Spinal cord (tissue), 10 donors: ENCODE results near the gene ENTHD1. TPM values are rescaled to one million over a fixed set of nuclear protein-coding genes. Genes with fewer than 3 reads are reported as not detected.

Source experiments
- DNase-seq, 6 donors: peaks; one replicate each; pipeline versions ENCODE4 v3.0.0 to v3.0.0-alpha.2; 2013 to 2015; ENCODE audit warnings: low spot score in 6 of 6, low read depth in 4 of 6
- H3K27ac ChIP-seq: one replicate; pipeline ENCODE4 v1.5.1; 2013; ENCODE audit warnings: low read depth, low read length, control low read depth
- H3K27me3 ChIP-seq: one replicate; pipeline ENCODE4 v1.6.1; 2013; ENCODE audit warnings: low read length; ENCODE audit not compliant: control insufficient read depth, insufficient read depth
- H3K36me3 ChIP-seq: one replicate; pipeline ENCODE4 v1.6.1; 2013; ENCODE audit warnings: low read length; ENCODE audit not compliant: control insufficient read depth, insufficient read depth
- H3K4me1 ChIP-seq: one replicate; pipeline ENCODE4 v1.6.1; 2013; ENCODE audit warnings: low read length; ENCODE audit not compliant: control insufficient read depth, insufficient read depth
- H3K4me3 ChIP-seq: one replicate; pipeline ENCODE4 v1.5.1; 2013; ENCODE audit warnings: low read depth, low read length, control low read depth
- H3K9me3 ChIP-seq: one replicate; pipeline ENCODE4 v1.6.1; 2013; ENCODE audit warnings: low read length; ENCODE audit not compliant: control insufficient read depth, insufficient read depth
- WGBS: methylation state at CpG from one replicate; pipeline ENCODE4 v1.1.5; 2013; ENCODE audit warnings: missing lambda C conversion rate; ENCODE audit not compliant: insufficient coverage; 5-methylcytosine and 5-hydroxymethylcytosine counted together
- polyA plus RNA-seq, 2 donors: library from polyadenylated mRNA; unstranded; fragments of 120-200 nt; gene quantifications; one replicate each; pipeline ENCODE4 v1.2.1, GENCODE V29; 2013; ENCODE audit not compliant: insufficient read length in 2 of 2
- total RNA-seq, 2 donors: library from RNA; depleted of rRNA in 1 of 2; stranded (reverse); fragments of 120-200 nt in 1 of 2; fragments of >200 nt in 1 of 2; gene quantifications; one replicate each; pipeline versions ENCODE4 v1.2.3 to v1.2.4, GENCODE V29; 2013 to 2014
- donor health status: healthy.

ENTHD1 gene
- total and polyA plus RNA-seq, 4 donors: 0.10 TPM; not detected in 3

- 19% methylated on average over 2 of the region's 4 CpGs for WGBS
Measured at GRCh38 chr22:39915295-39915726, 21.8 kb upstream of the ENTHD1 start.

GRCh38 chr22:39914584-39914983 is 21.0 kb upstream of the ENTHD1 start:
- no peaks in the 10 kb centered on the region for H3K9me3 ChIP-seq
- H3K27me3 ChIP-seq: no peaks in the 10 kb centered on the region
- DNase-seq: no peak
- H3K4me1 ChIP-seq: peaks cover 4% of the 10 kb centered on the region
- H3K4me3 ChIP-seq: no peak overlapping the region
- H3K27ac ChIP-seq: no peak overlapping the region
- WGBS: 96% methylated on average over 5 of the region's 9 CpGs
- H3K36me3 ChIP-seq: no peaks in the 10 kb centered on the region

More at GRCh38 chr22:39915295-39915726, 21.8 kb upstream of the ENTHD1 start:
- DNase-seq: peak in 1 of 6 donors; percentile 24
- Histone ChIP-seq H3K36me3 (no peaks in the 10 kb centered on the region), H3K27ac (no peak overlapping the region), H3K4me1 (peaks cover 4% of the 10 kb centered on the region), H3K27me3 (no peaks in the 10 kb centered on the region), H3K9me3 (no peaks in the 10 kb centered on the region), H3K4me3 (no peak overlapping the region)

GRCh38 chr22:39913886-39914285 is 20.3 kb upstream of the ENTHD1 start:
- 64% methylated on average over 2 of the region's 2 CpGs for WGBS
- no peaks in the 10 kb centered on the region for H3K36me3 ChIP-seq
- no peaks in the 10 kb centered on the region for H3K9me3 ChIP-seq
- H3K27ac ChIP-seq: no peak overlapping the region
- no peak for DNase-seq
- no peaks in the 10 kb centered on the region for H3K27me3 ChIP-seq
- H3K4me3 ChIP-seq: no peak overlapping the region
- peaks cover 4% of the 10 kb centered on the region for H3K4me1 ChIP-seq

- Histone ChIP-seq H3K27ac (no peak overlapping the region), H3K4me3 (no peak overlapping the region), H3K36me3 (no peaks in the 10 kb centered on the region), H3K9me3 (no peaks in the 10 kb centered on the region), H3K27me3 (no peaks in the 10 kb centered on the region), H3K4me1 (peaks cover 4% of the 10 kb centered on the region)
- DNase-seq: no peak
- WGBS: 94% methylated on average over 4 of the region's 5 CpGs
Measured at GRCh38 chr22:39913321-39913720, 19.8 kb upstream of the ENTHD1 start.

- H3K4me3 ChIP-seq: no peak overlapping the region
- no peaks in the 10 kb centered on the region for H3K36me3 ChIP-seq
- peaks cover 3% of the 10 kb centered on the region for H3K4me1 ChIP-seq
- H3K27ac ChIP-seq: no peak overlapping the region
- no peaks in the 10 kb centered on the region for H3K27me3 ChIP-seq
- no peaks in the 10 kb centered on the region for H3K9me3 ChIP-seq
- no peak for DNase-seq
- 92% methylated on average over 2 of the region's 9 CpGs for WGBS
Measured at GRCh38 chr22:39910876-39911613, 17.5 kb upstream of the ENTHD1 start.

GRCh38 chr22:39908737-39909136 is 15.2 kb upstream of the ENTHD1 start:
- WGBS: 90% methylated on average over 3 of the region's 5 CpGs
- Histone ChIP-seq H3K4me1 (no peaks in the 10 kb centered on the region), H3K36me3 (no peaks in the 10 kb centered on the region), H3K27ac (no peak overlapping the region), H3K4me3 (no peak overlapping the region), H3K9me3 (no peaks in the 10 kb centered on the region), H3K27me3 (no peaks in the 10 kb centered on the region)
- no peak for DNase-seq

- Histone ChIP-seq H3K27ac (no peak overlapping the region), H3K4me3 (no peak overlapping the region), H3K9me3 (no peaks in the 10 kb centered on the region), H3K27me3 (no peaks in the 10 kb centered on the region), H3K4me1 (no peaks in the 10 kb centered on the region), H3K36me3 (no peaks in the 10 kb centered on the region)
- 80% methylated on average over 1 of the region's 2 CpGs for WGBS
- no peak for DNase-seq
Measured at GRCh38 chr22:39908136-39908535, 14.6 kb upstream of the ENTHD1 start.

- no peaks in the 10 kb centered on the region for H3K4me1 ChIP-seq
- no peak overlapping the region for H3K4me3 ChIP-seq
- 93% methylated on average over 8 of the region's 9 CpGs for WGBS
- DNase-seq: no peak
- no peaks in the 10 kb centered on the region for H3K36me3 ChIP-seq
- H3K9me3 ChIP-seq: no peaks in the 10 kb centered on the region
- no peak overlapping the region for H3K27ac ChIP-seq
- H3K27me3 ChIP-seq: no peaks in the 10 kb centered on the region
Measured at GRCh38 chr22:39907605-39908097, 14.1 kb upstream of the ENTHD1 start.

GRCh38 chr22:39907047-39907446 is 13.5 kb upstream of the ENTHD1 start:
- Histone ChIP-seq H3K27ac (no peak overlapping the region), H3K36me3 (no peaks in the 10 kb centered on the region), H3K4me3 (no peak overlapping the region), H3K27me3 (no peaks in the 10 kb centered on the region), H3K4me1 (no peaks in the 10 kb centered on the region), H3K9me3 (no peaks in the 10 kb centered on the region)
- DNase-seq: no peak
- WGBS: no CpG with 5 or more reads among the region's 6 CpGs

GRCh38 chr22:39906207-39906606 is 12.6 kb upstream of the ENTHD1 start:
- H3K27me3 ChIP-seq: no peaks in the 10 kb centered on the region
- no peaks in the 10 kb centered on the region for H3K4me1 ChIP-seq
- H3K36me3 ChIP-seq: no peaks in the 10 kb centered on the region
- no peak for DNase-seq
- H3K4me3 ChIP-seq: no peak overlapping the region
- H3K9me3 ChIP-seq: no peaks in the 10 kb centered on the region
- WGBS: no CpG with 5 or more reads among the region's 3 CpGs
- H3K27ac ChIP-seq: no peak overlapping the region
